Trophoblast cell (in vitro differentiated cells and primary cell): ENCODE data around the gene CCDC188.

Experiments used
- DNase-seq, 2 donors: peaks; one replicate each; pipeline ENCODE4 v3.0.0-alpha.2; 2016
- H2AFZ ChIP-seq: 2 replicates; pipeline ENCODE4 v1.6.1; 2013; ENCODE audit warnings: low read length, moderate library complexity, mild to moderate bottlenecking; ENCODE audit not compliant: insufficient read depth, poor library complexity
- H2AK5ac ChIP-seq: 2 replicates; pipeline ENCODE4 v1.6.1; 2013; ENCODE audit warnings: mild to moderate bottlenecking, low read length
- H2BK120ac ChIP-seq: 2 replicates; pipeline ENCODE4 v1.6.1; 2013; ENCODE audit warnings: low read length, mild to moderate bottlenecking, moderate library complexity; ENCODE audit not compliant: insufficient read depth, poor library complexity
- H2BK12ac ChIP-seq: 2 replicates; pipeline ENCODE4 v1.6.1; 2013; ENCODE audit warnings: mild to moderate bottlenecking, low read length, moderate library complexity
- H2BK5ac ChIP-seq: 2 replicates; pipeline ENCODE4 v1.6.1; 2013; ENCODE audit warnings: low read length, low read depth, moderate library complexity, mild to moderate bottlenecking; ENCODE audit not compliant: poor library complexity
- H3K14ac ChIP-seq: 2 replicates; pipeline ENCODE4 v1.6.1; 2013; ENCODE audit warnings: mild to moderate bottlenecking, low read length
- H3K18ac ChIP-seq: 2 replicates; pipeline ENCODE4 v1.6.1; 2013; ENCODE audit warnings: mild to moderate bottlenecking, low read length
- H3K23ac ChIP-seq: 2 replicates; pipeline ENCODE4 v1.6.1; 2013; ENCODE audit warnings: low read length
- H3K27ac ChIP-seq: 2 replicates; pipeline ENCODE4 v1.5.1; 2013; ENCODE audit warnings: low read depth, mild to moderate bottlenecking, inconsistent platforms, low read length, moderate library complexity
- H3K27me3 ChIP-seq: 2 replicates; pipeline ENCODE4 v1.6.1; 2013; ENCODE audit warnings: inconsistent platforms, mild to moderate bottlenecking, low read length, moderate library complexity; ENCODE audit not compliant: insufficient read depth
- H3K36me3 ChIP-seq, 2 experiments: 1 replicate in 1 of 2; 2 replicates in 1 of 2; pipeline ENCODE4 v1.6.1; 2013; ENCODE audit warnings: low read length in 2 of 2, mild to moderate bottlenecking in 2 of 2, moderate library complexity in 1 of 2; ENCODE audit not compliant: insufficient read depth in 2 of 2, control insufficient read depth in 1 of 2
- H3K4ac ChIP-seq: 2 replicates; pipeline ENCODE4 v1.6.1; 2013; ENCODE audit warnings: low read depth, mild to moderate bottlenecking, low read length, moderate library complexity
- H3K4me1 ChIP-seq, 2 experiments: 1 replicate in 1 of 2; 2 replicates in 1 of 2; pipeline ENCODE4 v1.6.1; 2013; ENCODE audit warnings: low read length in 2 of 2, mild to moderate bottlenecking in 2 of 2, moderate library complexity in 1 of 2; ENCODE audit not compliant: insufficient read depth in 2 of 2, control insufficient read depth in 1 of 2
- H3K4me2 ChIP-seq: 2 replicates; pipeline ENCODE4 v1.6.1; 2013; ENCODE audit warnings: inconsistent platforms, mild to moderate bottlenecking, low read length, moderate library complexity
- H3K4me3 ChIP-seq: 2 replicates; pipeline ENCODE4 v1.5.1; 2013; ENCODE audit warnings: mild to moderate bottlenecking, low read depth, low read length, inconsistent platforms
- H3K79me1 ChIP-seq: one replicate; pipeline ENCODE4 v1.6.1; 2013; ENCODE audit warnings: low read length
- H3K79me2 ChIP-seq: 2 replicates; pipeline ENCODE4 v1.6.1; 2013; ENCODE audit warnings: low read length, mild to moderate bottlenecking; ENCODE audit not compliant: control insufficient read depth, insufficient read depth, poor library complexity
- H3K9ac ChIP-seq: 2 replicates; pipeline ENCODE4 v1.6.1; 2013; ENCODE audit warnings: mild to moderate bottlenecking, low read length
- H3K9me3 ChIP-seq: 2 replicates; pipeline ENCODE4 v1.6.1; 2013; ENCODE audit warnings: low read depth, mild to moderate bottlenecking, control low read depth, inconsistent platforms, low read length; ENCODE audit not compliant: insufficient read depth
- H4K12ac ChIP-seq: 2 replicates; pipeline ENCODE4 v1.6.1; 2013; ENCODE audit warnings: low read depth, mild to moderate bottlenecking, low read length, moderate library complexity
- H4K8ac ChIP-seq: 2 replicates; pipeline ENCODE4 v1.6.1; 2013; ENCODE audit warnings: low read depth, mild to moderate bottlenecking, low read length, moderate library complexity
- H4K91ac ChIP-seq: one replicate; pipeline ENCODE4 v1.6.1; 2013; ENCODE audit warnings: low read depth, mild to moderate bottlenecking, low read length, moderate library complexity
- WGBS: extraction: QIAGEN DNeasy Blood & Tissue Kit; methylation state at CpG from one replicate; pipeline ENCODE4 v1.1.7; 2013; ENCODE audit warnings: missing lambda C conversion rate; ENCODE audit not compliant: insufficient read length, insufficient coverage; ENCODE audit errors: extremely low coverage; 5-methylcytosine and 5-hydroxymethylcytosine counted together

Gene CCDC188

DNA sequence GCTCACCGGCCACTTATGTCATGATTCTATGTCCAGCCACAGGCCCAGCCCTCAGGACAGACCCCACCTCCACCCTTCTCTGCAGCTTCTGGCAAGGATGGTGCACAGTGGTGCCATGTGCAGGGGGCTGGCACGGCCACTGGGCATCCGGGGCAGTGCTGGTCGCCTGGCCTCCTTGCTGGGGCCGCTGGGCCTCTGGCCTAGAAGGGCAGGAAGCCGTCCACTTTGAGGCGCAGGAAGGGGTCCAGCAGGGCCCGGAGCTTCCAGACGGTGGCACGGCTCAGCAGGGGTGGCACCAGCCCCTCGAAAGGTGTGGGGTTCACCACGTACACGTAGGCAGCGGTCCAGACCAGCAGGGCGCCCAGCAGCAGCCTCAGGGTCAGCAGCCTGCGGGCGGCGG, 2.4 kb downstream of the CCDC188 start:
- H2BK12ac ChIP-seq, result no peak overlapping the region
- WGBS, result no CpG with 5 or more reads among the region's 18 CpGs
- H4K12ac ChIP-seq, result no peak overlapping the region
- no peak overlapping the region for H3K4ac ChIP-seq
- H4K8ac ChIP-seq, result no peak overlapping the region
- DNase-seq, result no peak
- H4K91ac ChIP-seq, result no peak overlapping the region
- no peak overlapping the region for H2AFZ ChIP-seq
- H3K4me1 ChIP-seq, result no peaks in the 10 kb centered on the region
- no peak overlapping the region for H2BK120ac ChIP-seq
- H3K27ac ChIP-seq, result no peak overlapping the region
- no peak overlapping the region for H3K9ac ChIP-seq
- peaks cover 10 to 13% of the 10 kb centered on the region in 2 experiments for H3K36me3 ChIP-seq
- no peak overlapping the region for H3K4me2 ChIP-seq
- no peak overlapping the region for H3K4me3 ChIP-seq
- no peaks in the 10 kb centered on the region for H3K27me3 ChIP-seq
- H3K14ac ChIP-seq, result no peak overlapping the region
- no peaks in the 10 kb centered on the region for H3K79me1 ChIP-seq
- H2BK5ac ChIP-seq, result no peak overlapping the region
- H2AK5ac ChIP-seq, result no peak overlapping the region
- no peak overlapping the region for H3K23ac ChIP-seq
- H3K79me2 ChIP-seq, result no peaks in the 10 kb centered on the region
- H3K18ac ChIP-seq, result no peak overlapping the region
- H3K9me3 ChIP-seq, result no peaks in the 10 kb centered on the region

DNA sequence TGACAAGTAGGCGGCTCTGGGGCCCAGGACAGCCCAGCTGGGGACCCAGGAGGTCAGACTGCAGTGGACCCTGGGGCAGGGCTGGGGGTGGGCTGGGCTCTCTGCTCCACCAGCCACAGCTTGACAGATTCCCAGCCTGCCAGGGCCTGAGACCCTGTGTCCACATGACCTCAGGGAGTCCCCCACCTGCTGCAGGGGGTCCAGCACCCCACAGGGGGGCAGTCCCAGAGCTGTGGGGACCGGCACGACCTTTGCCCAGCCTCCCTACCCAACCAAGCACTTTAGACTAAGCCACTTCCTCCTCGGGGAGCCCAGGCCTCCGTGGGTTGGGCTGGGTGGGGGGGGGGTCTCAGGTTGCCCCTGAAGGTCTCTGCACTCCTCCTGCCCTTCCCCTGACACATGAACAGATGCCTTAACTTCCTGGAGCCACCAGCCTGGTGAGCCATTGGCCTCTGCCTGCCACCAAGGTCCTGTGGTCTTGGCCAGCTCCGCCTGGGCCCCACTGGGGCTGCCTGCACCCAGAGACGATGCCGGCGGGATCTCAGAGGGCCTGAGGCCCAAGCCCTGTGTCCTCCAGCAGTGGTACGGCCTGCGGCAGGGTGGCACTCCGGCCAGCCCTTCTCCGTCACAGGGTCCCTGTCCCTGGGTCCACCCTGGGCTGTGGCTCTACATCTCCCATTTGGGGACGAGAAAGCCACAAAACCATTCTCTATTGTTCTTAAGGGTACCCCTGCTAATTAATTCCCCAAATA, 3.4 kb downstream of the CCDC188 start:
- Histone ChIP-seq H3K79me2 (no peaks in the 10 kb centered on the region), H4K91ac (no peak overlapping the region), H3K27ac (no peak overlapping the region), H3K79me1 (peaks cover under 1% of the 10 kb centered on the region), H3K9ac (no peak overlapping the region), H3K4ac (no peak overlapping the region), H3K4me1 (peaks cover under 1 to 1% of the 10 kb centered on the region in 2 experiments), H3K23ac (no peak overlapping the region), H3K9me3 (no peaks in the 10 kb centered on the region), H3K36me3 (peaks cover 15 to 17% of the 10 kb centered on the region in 2 experiments), H3K4me2 (no peak overlapping the region), H2AK5ac (no peak overlapping the region), H3K18ac (no peak overlapping the region), H3K4me3 (no peak overlapping the region), H2BK5ac (no peak overlapping the region), H3K14ac (no peak overlapping the region), H2BK120ac (no peak overlapping the region), H2BK12ac (no peak overlapping the region), H3K27me3 (no peaks in the 10 kb centered on the region), H2AFZ (no peak overlapping the region), H4K8ac (no peak overlapping the region), H4K12ac (no peak overlapping the region)
- no CpG with 5 or more reads among the region's 14 CpGs for WGBS
- no peak for DNase-seq

DNA sequence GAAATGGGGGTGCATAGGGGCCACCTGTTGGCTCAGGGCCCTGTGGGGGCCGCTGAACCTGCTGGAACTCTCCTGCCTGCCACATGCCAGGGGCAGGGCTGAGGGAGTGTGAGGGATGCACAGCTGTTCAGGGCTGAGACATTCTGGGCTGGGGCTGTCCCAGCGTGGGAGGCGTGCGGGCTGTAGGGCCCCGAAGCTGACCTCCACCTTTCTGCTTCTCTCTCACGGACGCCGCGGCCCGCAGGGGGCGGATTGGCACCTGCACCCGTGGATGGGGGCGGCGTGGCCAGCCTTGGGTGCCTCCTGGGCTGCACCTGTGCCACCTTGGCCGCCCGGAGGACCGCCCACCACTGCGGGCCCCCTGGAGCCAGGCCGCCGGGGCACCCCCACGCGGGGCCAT, 4.1 kb downstream of the CCDC188 start:
- no peaks in the 10 kb centered on the region for H3K9me3 ChIP-seq
- no peak for DNase-seq
- H4K12ac ChIP-seq, result no peak overlapping the region
- H3K23ac ChIP-seq, result no peak overlapping the region
- H3K36me3 ChIP-seq, result peaks cover 15 to 21% of the 10 kb centered on the region in 2 experiments
- peaks cover 7% of the 10 kb centered on the region in 2 experiments for H3K4me1 ChIP-seq
- H3K4me3 ChIP-seq, result no peak overlapping the region
- H3K14ac ChIP-seq, result no peak overlapping the region
- no peak overlapping the region for H3K27ac ChIP-seq
- H3K4ac ChIP-seq, result no peak overlapping the region
- no CpG with 5 or more reads among the region's 22 CpGs for WGBS
- H3K27me3 ChIP-seq, result no peaks in the 10 kb centered on the region
- H3K79me1 ChIP-seq, result peaks cover 7% of the 10 kb centered on the region
- no peak overlapping the region for H3K9ac ChIP-seq
- no peak overlapping the region for H3K4me2 ChIP-seq
- no peak overlapping the region for H4K8ac ChIP-seq
- no peak overlapping the region for H2BK5ac ChIP-seq
- no peak overlapping the region for H2AFZ ChIP-seq
- no peak overlapping the region for H2BK12ac ChIP-seq
- H2BK120ac ChIP-seq, result no peak overlapping the region
- H2AK5ac ChIP-seq, result no peak overlapping the region
- no peaks in the 10 kb centered on the region for H3K79me2 ChIP-seq
- no peak overlapping the region for H3K18ac ChIP-seq
- no peak overlapping the region for H4K91ac ChIP-seq

DNA sequence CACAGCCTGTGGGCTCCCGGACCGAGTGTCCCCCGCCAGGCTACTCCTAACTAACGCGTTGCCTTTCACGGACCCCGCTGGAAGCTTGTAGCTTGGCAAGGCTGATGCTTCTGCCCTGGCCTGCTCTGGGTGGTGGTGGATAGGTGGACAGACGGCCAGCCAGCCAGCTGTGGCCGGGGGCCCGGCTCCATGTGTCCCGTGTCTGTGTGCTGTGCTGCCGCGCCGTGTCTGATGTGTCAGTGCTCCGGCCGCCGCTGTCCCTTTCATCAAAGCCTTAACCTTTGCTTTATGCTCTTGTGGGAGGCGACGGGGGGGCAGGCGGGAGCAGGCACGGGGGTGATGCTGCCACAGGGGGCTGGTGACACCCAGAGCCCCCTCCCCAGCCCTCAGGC, 5.0 kb downstream of the CCDC188 start:
- Histone ChIP-seq H2AK5ac (no peak overlapping the region), H3K9me3 (no peaks in the 10 kb centered on the region), H2BK12ac (no peak overlapping the region), H3K4me1 (peaks cover 13 to 15% of the 10 kb centered on the region in 2 experiments), H2BK120ac (peak overlapping the region; percentile 27), H4K8ac (no peak overlapping the region), H3K4me2 (no peak overlapping the region), H4K91ac (no peak overlapping the region), H3K79me1 (peaks cover 7% of the 10 kb centered on the region), H3K9ac (no peak overlapping the region), H2BK5ac (no peak overlapping the region), H3K14ac (no peak overlapping the region), H3K36me3 (peaks cover 15 to 21% of the 10 kb centered on the region in 2 experiments), H3K18ac (peak overlapping the region; percentile 15), H3K4ac (no peak overlapping the region), H3K27ac (no peak overlapping the region), H4K12ac (no peak overlapping the region), H3K23ac (no peak overlapping the region), H3K79me2 (no peaks in the 10 kb centered on the region), H3K27me3 (no peaks in the 10 kb centered on the region), H3K4me3 (no peak overlapping the region), H2AFZ (no peak overlapping the region)
- no peak for DNase-seq
- no CpG with 5 or more reads among the region's 21 CpGs for WGBS
